ENCODE data around the gene PLA2G2F. TPM values are rescaled to one million over a fixed set of nuclear protein-coding genes. Genes with fewer than 3 reads are reported as not detected.
A peak's percentile ranks its signal among the peaks of the same experiment; 100 is the strongest.

Gene PLA2G2F
- not detected for polyA plus RNA-seq (ENCODE audit: low read depth in 6 of 6)

- ATAC-seq (ENCODE audit: low read depth in 2 of 2) (no peak), DNase-seq (no peak)
- Mint-ChIP-seq H3K27ac (peak within 1 kb of the TSS in 1 of 6 donors; percentile 34), H3K4me3 (peak within 1 kb of the TSS in 1 of 8 donors; percentile 55), H3K27me3 (peaks cover 18 to 34% (median 31%) of the 10 kb centered on the region in 3 donors), H3K9me3 (peaks cover 0 to under 1% (median 0%) of the 10 kb centered on the region in 7 donors), H3K4me1 (peaks cover 0 to 18% (median 7%) of the 10 kb centered on the region in 3 donors), H3K36me3 (no peaks in the 10 kb centered on the region)
Measured at GRCh38 chr1:20138961-20139550, at the start of gene PLA2G2F. PLA2G2F (plus strand) TSS chr1:20139323; CDS start chr1:20139428, 105 bp downstream.

GRCh38 chr1:20089328-20090077, 49.6 kb upstream of the PLA2G2F start:
- DNase-seq, result no peak
- H3K36me3 Mint-ChIP-seq, result no peaks in the 10 kb centered on the region
- H3K27ac Mint-ChIP-seq, result no peak overlapping the region
- no peak overlapping the region for H3K4me3 Mint-ChIP-seq
- peaks cover 0 to 2% (median 0%) of the 10 kb centered on the region in 7 donors for H3K9me3 Mint-ChIP-seq
- no peak for ATAC-seq (ENCODE audit: low read depth in 2 of 2)
- peaks cover 0 to 20% (median 16%) of the 10 kb centered on the region in 3 donors for H3K27me3 Mint-ChIP-seq
- H3K4me1 Mint-ChIP-seq, result peaks cover 0 to 24% (median 18%) of the 10 kb centered on the region in 3 donors

- H3K27me3 Mint-ChIP-seq, result peaks cover 0 to 20% (median 16%) of the 10 kb centered on the region in 3 donors
- peaks cover 0 to 2% (median 0%) of the 10 kb centered on the region in 7 donors for H3K9me3 Mint-ChIP-seq
- H3K27ac Mint-ChIP-seq, result no peak overlapping the region
- H3K4me3 Mint-ChIP-seq, result no peak overlapping the region
- H3K36me3 Mint-ChIP-seq, result no peaks in the 10 kb centered on the region
- no peak for DNase-seq
- peaks cover 0 to 18% (median 12%) of the 10 kb centered on the region in 3 donors for H3K4me1 Mint-ChIP-seq
- no peak for ATAC-seq (ENCODE audit: low read depth in 2 of 2)
Measured at GRCh38 chr1:20090119-20090518, 49.0 kb upstream of the PLA2G2F start.

- Mint-ChIP-seq H3K27ac (no peak overlapping the region), H3K4me3 (no peak overlapping the region), H3K36me3 (no peaks in the 10 kb centered on the region), H3K27me3 (peaks cover 0 to 20% (median 16%) of the 10 kb centered on the region in 3 donors), H3K4me1 (peaks cover 0 to 13% (median 7%) of the 10 kb centered on the region in 3 donors), H3K9me3 (peaks cover 0 to 2% (median 0%) of the 10 kb centered on the region in 7 donors)
- DNase-seq, result no peak
- no peak for ATAC-seq (ENCODE audit: low read depth in 2 of 2)
Measured at GRCh38 chr1:20090641-20091040, 48.5 kb upstream of the PLA2G2F start.

GRCh38 chr1:20093303-20093702, 45.8 kb upstream of the PLA2G2F start:
- Mint-ChIP-seq H3K36me3 (no peaks in the 10 kb centered on the region), H3K9me3 (peaks cover 0 to 2% (median 0%) of the 10 kb centered on the region in 7 donors), H3K4me1 (peaks cover 0 to 5% (median 0%) of the 10 kb centered on the region in 3 donors), H3K27me3 (peaks cover 0 to 20% (median 16%) of the 10 kb centered on the region in 3 donors), H3K4me3 (peak overlapping the region in 1 of 8 donors; percentile 35), H3K27ac (peak overlapping the region in 3 of 6 donors; percentile 15 to 85 (median 59))
- DNase-seq (no peak), ATAC-seq (ENCODE audit: low read depth in 2 of 2) (no peak)

GRCh38 chr1:20093940-20094391, 45.2 kb upstream of the PLA2G2F start:
- DNase-seq (no peak), ATAC-seq (ENCODE audit: low read depth in 2 of 2) (no peak)
- peaks cover 0 to 5% (median 0%) of the 10 kb centered on the region in 3 donors for H3K4me1 Mint-ChIP-seq
- no peak overlapping the region for H3K27ac Mint-ChIP-seq
- peaks cover 0 to 2% (median 0%) of the 10 kb centered on the region in 7 donors for H3K9me3 Mint-ChIP-seq
- no peaks in the 10 kb centered on the region for H3K36me3 Mint-ChIP-seq
- H3K27me3 Mint-ChIP-seq, result peaks cover 0 to 20% (median 16%) of the 10 kb centered on the region in 3 donors
- no peak overlapping the region for H3K4me3 Mint-ChIP-seq

- ATAC-seq (ENCODE audit: low read depth in 2 of 2), result no peak
- peaks cover under 1 to 14% (median 12%) of the 10 kb centered on the region in 3 donors for H3K27me3 Mint-ChIP-seq
- H3K27ac Mint-ChIP-seq, result no peak overlapping the region
- H3K36me3 Mint-ChIP-seq, result no peaks in the 10 kb centered on the region
- H3K4me1 Mint-ChIP-seq, result peaks cover 0 to 2% (median 1%) of the 10 kb centered on the region in 3 donors
- no peak overlapping the region for H3K4me3 Mint-ChIP-seq
- no peaks in the 10 kb centered on the region for H3K9me3 Mint-ChIP-seq
- DNase-seq, result no peak
Measured at GRCh38 chr1:20095564-20096434, 43.3 kb upstream of the PLA2G2F start.

- no peak overlapping the region for H3K4me3 Mint-ChIP-seq
- H3K4me1 Mint-ChIP-seq, result peaks cover 4 to 7% (median 5%) of the 10 kb centered on the region in 3 donors
- H3K36me3 Mint-ChIP-seq, result no peaks in the 10 kb centered on the region
- no peak overlapping the region for H3K27ac Mint-ChIP-seq
- H3K9me3 Mint-ChIP-seq, result no peaks in the 10 kb centered on the region
- DNase-seq (no peak), ATAC-seq (ENCODE audit: low read depth in 2 of 2) (no peak)
- peaks cover 4 to 11% (median 8%) of the 10 kb centered on the region in 3 donors for H3K27me3 Mint-ChIP-seq
Measured at GRCh38 chr1:20096840-20097447, 42.2 kb upstream of the PLA2G2F start.

- no peak for ATAC-seq (ENCODE audit: low read depth in 2 of 2)
- Mint-ChIP-seq H3K4me3 (no peak overlapping the region), H3K27ac (no peak overlapping the region), H3K36me3 (no peaks in the 10 kb centered on the region), H3K27me3 (peaks cover 0 to 10% (median 0%) of the 10 kb centered on the region in 3 donors), H3K9me3 (no peaks in the 10 kb centered on the region), H3K4me1 (peaks cover 4 to 7% (median 5%) of the 10 kb centered on the region in 3 donors)
- DNase-seq, result no peak
Measured at GRCh38 chr1:20099533-20099932, 39.6 kb upstream of the PLA2G2F start.

- peak; percentile 55 for DNase-seq
- Mint-ChIP-seq H3K9me3 (no peaks in the 10 kb centered on the region), H3K4me3 (peak overlapping the region in 2 of 8 donors; percentile 16 to 60), H3K4me1 (peaks cover 4 to 7% (median 5%) of the 10 kb centered on the region in 3 donors), H3K27me3 (peaks cover 0 to 10% (median 0%) of the 10 kb centered on the region in 3 donors), H3K27ac (peak overlapping the region in 1 of 6 donors; percentile 66), H3K36me3 (no peaks in the 10 kb centered on the region)
- peak; percentile 66 to 84 for ATAC-seq (ENCODE audit: low read depth in 2 of 2)
Measured at GRCh38 chr1:20100632-20101355, 38.3 kb upstream of the PLA2G2F start.

GRCh38 chr1:20102875-20103274, 36.2 kb upstream of the PLA2G2F start:
- no peaks in the 10 kb centered on the region for H3K9me3 Mint-ChIP-seq
- H3K27me3 Mint-ChIP-seq, result peaks cover 5 to 18% (median 12%) of the 10 kb centered on the region in 3 donors
- H3K36me3 Mint-ChIP-seq, result no peaks in the 10 kb centered on the region
- DNase-seq (no peak), ATAC-seq (ENCODE audit: low read depth in 2 of 2) (no peak)
- H3K4me3 Mint-ChIP-seq, result no peak overlapping the region
- H3K4me1 Mint-ChIP-seq, result peaks cover 4 to 7% (median 5%) of the 10 kb centered on the region in 3 donors
- H3K27ac Mint-ChIP-seq, result peak overlapping the region in 1 of 6 donors; percentile 57

- no peak overlapping the region for H3K27ac Mint-ChIP-seq
- ATAC-seq (ENCODE audit: low read depth in 2 of 2) (no peak), DNase-seq (no peak)
Measured at GRCh38 chr1:20105856-20106255, 33.3 kb upstream of the PLA2G2F start.

More at GRCh38 chr1:20105856-20106255, 33.3 kb upstream of the PLA2G2F start:
- Mint-ChIP-seq H3K4me3 (no peak overlapping the region), H3K4me1 (peaks cover 3 to 4% (median 4%) of the 10 kb centered on the region in 3 donors), H3K36me3 (no peaks in the 10 kb centered on the region), H3K27me3 (peaks cover 14 to 21% (median 18%) of the 10 kb centered on the region in 3 donors), H3K9me3 (no peaks in the 10 kb centered on the region)
